SK-N-SH (cell line): Measurements from ENCODE around the gene CKS2. TPM values are rescaled to one million over a fixed set of nuclear protein-coding genes. Genes with fewer than 3 reads are reported as not detected.
A peak's percentile ranks its signal among the peaks of the same experiment; 100 is the strongest.

Source experiments
- CHD2 ChIP-seq: fragments of 150-350 bp; IDR thresholded peaks from 2 replicates; pipeline ENCODE4 v1.6.1; 2018; ENCODE audit warnings: low read length; ENCODE audit not compliant: partially characterized antibody
- EP300 ChIP-seq, 2 experiments: IDR thresholded peaks; 2 replicates each; pipeline versions ENCODE4 v1.4.0 to v1.6.1; 2012; ENCODE audit warnings: borderline replicate concordance in 1 of 2, low read depth in 1 of 2, low read length in 1 of 2
- FOSL2 ChIP-seq: IDR thresholded peaks from 2 replicates; pipeline ENCODE4 v1.4.0; 2012; ENCODE audit warnings: low read depth, mild to moderate bottlenecking, moderate library complexity, borderline replicate concordance
- FOXJ3 ChIP-seq: sonication (generic); formaldehyde crosslinking; IDR thresholded peaks from 2 replicates; pipeline ENCODE4 v1.5.1; 2020; ENCODE audit warnings: mild to moderate bottlenecking, missing genetic modification reagents
- FOXM1 ChIP-seq: IDR thresholded peaks from 2 replicates; pipeline ENCODE4 v1.4.0; 2012; ENCODE audit warnings: low read depth, mild to moderate bottlenecking
- GATA2 ChIP-seq: sonication (generic); formaldehyde crosslinking; IDR thresholded peaks from 2 replicates; pipeline ENCODE4 v1.5.0; 2020; ENCODE audit warnings: mild to moderate bottlenecking, missing genetic modification reagents
- JUND ChIP-seq: IDR thresholded peaks from 2 replicates; pipeline ENCODE4 v1.4.0; 2012
- NFIC ChIP-seq: IDR thresholded peaks from 2 replicates; pipeline ENCODE4 v1.4.0; 2012; ENCODE audit warnings: borderline replicate concordance
- NRF1 ChIP-seq: IDR thresholded peaks from 2 replicates; pipeline ENCODE4 v1.6.1; 2012; ENCODE audit warnings: low read depth, mild to moderate bottlenecking, low read length
- RAD21 ChIP-seq: IDR thresholded peaks from 2 replicates; pipeline ENCODE4 v1.6.1; 2012; ENCODE audit warnings: mild to moderate bottlenecking, low read length
- RCOR1 ChIP-seq: fragments of 150-350 bp; IDR thresholded peaks from 2 replicates; pipeline ENCODE4 v1.6.1; 2017; ENCODE audit warnings: antibody characterized with exemption, low read length
- RXRA ChIP-seq: IDR thresholded peaks from 2 replicates; pipeline ENCODE4 v1.4.0; 2012; ENCODE audit warnings: low read depth, mild to moderate bottlenecking, borderline replicate concordance
- SMC3 ChIP-seq: IDR thresholded peaks from 2 replicates; pipeline ENCODE4 v1.6.1; 2012; ENCODE audit warnings: low read depth, low read length, improper control_type of control experiment
- polyA plus RNA-seq, 3 experiments: library from polyadenylated mRNA; depleted of rRNA; stranded (reverse); fragments of >200 nt; gene quantifications; 2 replicates each; pipeline ENCODE4 v1.2.3, GENCODE V29; 2012
- TF ChIP-seq, protein P1 (sequence below): IDR thresholded peaks from 2 replicates; pipeline ENCODE4 v1.4.0; 2012; ENCODE audit warnings: low read depth, borderline replicate concordance
- TF ChIP-seq, protein P2 (sequence below): fragments of 200-600 bp; sonication (generic); IDR thresholded peaks from 2 replicates; pipeline ENCODE4 v1.6.1; 2017; ENCODE audit warnings: antibody characterized with exemption, mild to moderate bottlenecking, moderate library complexity
- TF ChIP-seq, protein P3 (sequence below): IDR thresholded peaks from 2 replicates; pipeline ENCODE4 v1.6.1; 2012; ENCODE audit warnings: mild to moderate bottlenecking, low read depth, low read length, moderate library complexity

The CKS2 gene
- polyA plus RNA-seq, 1 of the 3 experiments (the other 2 are of a cell fraction) = 362 TPM

DNA sequence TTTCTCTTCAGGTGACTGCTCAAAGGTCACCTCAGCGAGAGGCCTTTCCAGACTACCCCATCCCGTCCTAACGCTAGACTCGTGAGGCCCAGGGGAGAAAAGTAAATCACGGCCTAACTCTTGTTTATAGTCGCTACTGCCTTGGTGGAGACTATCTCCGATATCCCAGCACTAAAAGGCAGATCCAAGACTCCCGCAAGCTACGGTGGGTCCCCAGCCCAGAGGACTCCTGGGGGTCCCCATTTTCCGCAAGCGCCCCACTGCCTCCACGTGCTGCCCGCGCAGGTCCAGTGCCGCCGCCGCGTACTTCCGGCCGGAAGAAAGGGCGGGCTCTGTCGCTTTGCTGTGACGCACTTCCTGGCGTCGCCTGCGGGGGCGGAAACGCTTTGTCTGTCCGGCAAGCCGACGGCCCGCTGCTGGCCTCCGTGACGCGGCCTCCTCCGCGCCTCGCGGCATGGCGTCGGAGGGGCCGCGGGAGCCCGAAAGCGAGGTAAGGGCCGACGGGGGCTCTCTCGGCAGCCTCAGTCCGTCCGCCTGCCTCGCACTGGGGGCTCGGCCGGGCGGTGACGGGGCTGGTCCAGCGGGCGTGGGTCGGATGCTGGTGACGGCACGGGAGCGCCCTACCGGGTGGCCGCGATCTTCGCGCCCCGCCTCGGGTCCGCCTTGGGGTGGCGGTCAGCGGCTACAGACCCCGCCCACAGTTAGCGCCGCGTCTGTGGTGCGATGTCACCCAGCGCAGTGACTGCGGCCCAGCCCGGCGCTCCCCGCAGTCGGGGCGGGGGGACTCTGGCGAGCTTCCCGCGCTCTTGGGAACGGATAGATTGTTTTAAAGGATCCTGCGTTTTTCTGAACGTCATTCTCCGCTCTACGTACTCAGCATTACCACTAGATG, 7.4 kb downstream of the CKS2 start, which contains the start of gene SECISBP2 (continued):
- TF ChIP-seq GATA2 (CRISPR knock-in tag) (no peak), FOXJ3 (CRISPR knock-in tag) (peak; percentile 9; the same call in 1 of the 2 replicates), SMC3 (peak; percentile 50), FOXM1 (no peak; the same call in 1 of the 2 replicates), RAD21 (peak; percentile 77), NRF1 (peak; percentile 73), JUND (peak; percentile 29; the same call in 1 of the 2 replicates), FOSL2 (peak; percentile 13; the same call in 1 of the 2 replicates), RCOR1 (peak; percentile 49), EP300 (IDR thresholded peaks at IDR 0.05; ENCODE audit: borderline replicate concordance in 1 of 2, low read depth in 1 of 2, low read length in 1 of 2) (no peak), CHD2 (no peak), RXRA (no peak; the same call in 1 of the 2 replicates), NFIC (peak; percentile 22; the same call in 1 of the 2 replicates)
- TF ChIP-seq, protein P1, sequence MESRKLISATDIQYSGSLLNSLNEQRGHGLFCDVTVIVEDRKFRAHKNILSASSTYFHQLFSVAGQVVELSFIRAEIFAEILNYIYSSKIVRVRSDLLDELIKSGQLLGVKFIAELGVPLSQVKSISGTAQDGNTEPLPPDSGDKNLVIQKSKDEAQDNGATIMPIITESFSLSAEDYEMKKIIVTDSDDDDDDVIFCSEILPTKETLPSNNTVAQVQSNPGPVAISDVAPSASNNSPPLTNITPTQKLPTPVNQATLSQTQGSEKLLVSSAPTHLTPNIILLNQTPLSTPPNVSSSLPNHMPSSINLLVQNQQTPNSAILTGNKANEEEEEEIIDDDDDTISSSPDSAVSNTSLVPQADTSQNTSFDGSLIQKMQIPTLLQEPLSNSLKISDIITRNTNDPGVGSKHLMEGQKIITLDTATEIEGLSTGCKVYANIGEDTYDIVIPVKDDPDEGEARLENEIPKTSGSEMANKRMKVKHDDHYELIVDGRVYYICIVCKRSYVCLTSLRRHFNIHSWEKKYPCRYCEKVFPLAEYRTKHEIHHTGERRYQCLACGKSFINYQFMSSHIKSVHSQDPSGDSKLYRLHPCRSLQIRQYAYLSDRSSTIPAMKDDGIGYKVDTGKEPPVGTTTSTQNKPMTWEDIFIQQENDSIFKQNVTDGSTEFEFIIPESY = peak; percentile 68; the same call in 1 of the 2 replicates
- TF ChIP-seq, protein P2, sequence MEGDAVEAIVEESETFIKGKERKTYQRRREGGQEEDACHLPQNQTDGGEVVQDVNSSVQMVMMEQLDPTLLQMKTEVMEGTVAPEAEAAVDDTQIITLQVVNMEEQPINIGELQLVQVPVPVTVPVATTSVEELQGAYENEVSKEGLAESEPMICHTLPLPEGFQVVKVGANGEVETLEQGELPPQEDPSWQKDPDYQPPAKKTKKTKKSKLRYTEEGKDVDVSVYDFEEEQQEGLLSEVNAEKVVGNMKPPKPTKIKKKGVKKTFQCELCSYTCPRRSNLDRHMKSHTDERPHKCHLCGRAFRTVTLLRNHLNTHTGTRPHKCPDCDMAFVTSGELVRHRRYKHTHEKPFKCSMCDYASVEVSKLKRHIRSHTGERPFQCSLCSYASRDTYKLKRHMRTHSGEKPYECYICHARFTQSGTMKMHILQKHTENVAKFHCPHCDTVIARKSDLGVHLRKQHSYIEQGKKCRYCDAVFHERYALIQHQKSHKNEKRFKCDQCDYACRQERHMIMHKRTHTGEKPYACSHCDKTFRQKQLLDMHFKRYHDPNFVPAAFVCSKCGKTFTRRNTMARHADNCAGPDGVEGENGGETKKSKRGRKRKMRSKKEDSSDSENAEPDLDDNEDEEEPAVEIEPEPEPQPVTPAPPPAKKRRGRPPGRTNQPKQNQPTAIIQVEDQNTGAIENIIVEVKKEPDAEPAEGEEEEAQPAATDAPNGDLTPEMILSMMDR = peak; percentile 93
- TF ChIP-seq, protein P3, sequence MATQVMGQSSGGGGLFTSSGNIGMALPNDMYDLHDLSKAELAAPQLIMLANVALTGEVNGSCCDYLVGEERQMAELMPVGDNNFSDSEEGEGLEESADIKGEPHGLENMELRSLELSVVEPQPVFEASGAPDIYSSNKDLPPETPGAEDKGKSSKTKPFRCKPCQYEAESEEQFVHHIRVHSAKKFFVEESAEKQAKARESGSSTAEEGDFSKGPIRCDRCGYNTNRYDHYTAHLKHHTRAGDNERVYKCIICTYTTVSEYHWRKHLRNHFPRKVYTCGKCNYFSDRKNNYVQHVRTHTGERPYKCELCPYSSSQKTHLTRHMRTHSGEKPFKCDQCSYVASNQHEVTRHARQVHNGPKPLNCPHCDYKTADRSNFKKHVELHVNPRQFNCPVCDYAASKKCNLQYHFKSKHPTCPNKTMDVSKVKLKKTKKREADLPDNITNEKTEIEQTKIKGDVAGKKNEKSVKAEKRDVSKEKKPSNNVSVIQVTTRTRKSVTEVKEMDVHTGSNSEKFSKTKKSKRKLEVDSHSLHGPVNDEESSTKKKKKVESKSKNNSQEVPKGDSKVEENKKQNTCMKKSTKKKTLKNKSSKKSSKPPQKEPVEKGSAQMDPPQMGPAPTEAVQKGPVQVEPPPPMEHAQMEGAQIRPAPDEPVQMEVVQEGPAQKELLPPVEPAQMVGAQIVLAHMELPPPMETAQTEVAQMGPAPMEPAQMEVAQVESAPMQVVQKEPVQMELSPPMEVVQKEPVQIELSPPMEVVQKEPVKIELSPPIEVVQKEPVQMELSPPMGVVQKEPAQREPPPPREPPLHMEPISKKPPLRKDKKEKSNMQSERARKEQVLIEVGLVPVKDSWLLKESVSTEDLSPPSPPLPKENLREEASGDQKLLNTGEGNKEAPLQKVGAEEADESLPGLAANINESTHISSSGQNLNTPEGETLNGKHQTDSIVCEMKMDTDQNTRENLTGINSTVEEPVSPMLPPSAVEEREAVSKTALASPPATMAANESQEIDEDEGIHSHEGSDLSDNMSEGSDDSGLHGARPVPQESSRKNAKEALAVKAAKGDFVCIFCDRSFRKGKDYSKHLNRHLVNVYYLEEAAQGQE = peak; percentile 48; the same call in 1 of the 2 replicates
